H1 (cell line): Measurements from ENCODE around the gene RNF125. TPM values are rescaled to one million over a fixed set of nuclear protein-coding genes. Genes with fewer than 3 reads are reported as not detected.

ENCODE experiments used
- EZH2 ChIP-seq: fragments of 200-600 bp; sonication (generic); IDR thresholded peaks from 2 replicates; pipeline ENCODE4 v1.7.1; 2012; ENCODE audit warnings: low read depth, mild to moderate bottlenecking, moderate library complexity, low read length, inconsistent platforms; ENCODE audit not compliant: severe bottlenecking
- JUN ChIP-seq: IDR thresholded peaks from 2 replicates; pipeline ENCODE4 v1.6.1; 2011; ENCODE audit warnings: low read depth, mild to moderate bottlenecking, improper control_type of control experiment, low read length
- TEAD4 ChIP-seq: IDR thresholded peaks from 2 replicates; pipeline ENCODE4 v1.6.1; 2012; ENCODE audit warnings: low read depth, low read length, inconsistent platforms, mixed read lengths
- polyA plus RNA-seq, 7 experiments: library from polyadenylated mRNA; depleted of rRNA in 3 of 7; stranded (reverse) in 5 of 7; unstranded in 2 of 7; fragments of >200 nt in 5 of 7; fragments of 200-250 nt in 2 of 7; gene quantifications; 1 replicate in 5 of 7; 2 replicates in 1 of 7; 4 replicates in 1 of 7; pipeline versions ENCODE4 v1.2.1 to v1.2.3, GENCODE V29; 2011 to 2013; ENCODE audit warnings: missing spikeins in 2 of 7, mixed read lengths in 2 of 7
- total RNA-seq: library from RNA; stranded (reverse); fragmentation: NEBNext Ultra II Directional; extraction: Animal tissue kit (Norgen Biotek cat#: 25700); gene quantifications from 2 replicates; pipeline ENCODE4 v1.2.1, GENCODE V29; 2021
- TF ChIP-seq, protein P1 (sequence below): IDR thresholded peaks from 2 replicates; pipeline ENCODE4 v1.6.1; 2012; ENCODE audit warnings: inconsistent platforms

RNF125 gene
- total and polyA plus RNA-seq, 2 of the 8 experiments (the other 6 are each of a cell fraction or from before 2014, with no cell fraction given) = 14.3 to 15.2 TPM

DNA sequence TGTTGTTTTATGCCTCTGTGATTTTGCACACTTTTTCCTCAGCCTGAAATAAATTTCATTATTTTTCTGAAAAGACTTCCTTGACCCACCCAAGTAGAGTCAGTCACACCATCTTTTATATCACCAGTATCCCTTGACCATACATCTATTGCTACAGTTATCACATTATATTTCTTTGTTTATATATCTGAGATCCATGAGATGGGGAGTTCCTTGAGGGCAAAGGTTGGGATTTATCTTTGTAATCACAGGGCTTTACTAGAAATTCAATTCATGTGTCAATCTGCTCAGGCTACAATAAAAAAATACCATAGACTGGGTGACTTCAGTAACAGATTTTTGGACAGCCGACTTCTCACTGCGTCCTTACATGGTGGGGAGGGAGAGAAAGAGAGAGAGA, 60.2 kb downstream of the RNF125 start (continued):
- TF ChIP-seq EZH2 (no peak), TEAD4 (no peak), JUN (no peak)
- TF ChIP-seq, protein P1, sequence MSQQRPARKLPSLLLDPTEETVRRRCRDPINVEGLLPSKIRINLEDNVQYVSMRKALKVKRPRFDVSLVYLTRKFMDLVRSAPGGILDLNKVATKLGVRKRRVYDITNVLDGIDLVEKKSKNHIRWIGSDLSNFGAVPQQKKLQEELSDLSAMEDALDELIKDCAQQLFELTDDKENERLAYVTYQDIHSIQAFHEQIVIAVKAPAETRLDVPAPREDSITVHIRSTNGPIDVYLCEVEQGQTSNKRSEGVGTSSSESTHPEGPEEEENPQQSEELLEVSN = no peak
- TF ChIP-seq, all 59 proteins: peak for 0
